Breast epithelium (tissue), 4 donors: ENCODE results near the gene CUL9. TPM values are rescaled to one million over a fixed set of nuclear protein-coding genes. Genes with fewer than 3 reads are reported as not detected.

Experiments used
- DNase-seq, 2 donors: peaks; one replicate each; pipeline ENCODE4 v3.0.0-alpha.2; 2019; ENCODE audit warnings: low spot score in 2 of 2
- H3K27ac ChIP-seq, 2 donors: fragments of 200-600 bp; sonication (generic) in 1 of 2; one replicate each; pipeline ENCODE4 v1.5.1; 2016 to 2019; ENCODE audit warnings: mild to moderate bottlenecking in 1 of 2
- H3K27me3 ChIP-seq, 2 donors: fragments of 200-600 bp; sonication (generic) in 1 of 2; one replicate each; pipeline versions ENCODE4 v1.5.1 to v1.6.0; 2017 to 2019; ENCODE audit warnings: control low read depth in 1 of 2, mild to moderate bottlenecking in 1 of 2
- H3K36me3 ChIP-seq: fragments of 200-600 bp; one replicate; pipeline ENCODE4 v1.5.1; 2019
- H3K4me1 ChIP-seq, 2 donors: fragments of 200-600 bp; sonication (generic); one replicate each; pipeline ENCODE4 v1.5.1; 2016 to 2019; ENCODE audit warnings: control low read depth in 1 of 2
- H3K4me3 ChIP-seq, 3 donors: fragments of 200-600 bp; sonication (generic); 1 replicate in 2 of 3; 2 replicates in 1 of 3; pipeline ENCODE4 v1.5.1; 2016 to 2019; ENCODE audit warnings: mild to moderate bottlenecking in 3 of 3, moderate library complexity in 2 of 3
- H3K9me3 ChIP-seq, 2 donors: fragments of 200-600 bp; sonication (generic) in 1 of 2; one replicate each; pipeline ENCODE4 v1.5.1; 2016 to 2019; ENCODE audit warnings: control low read depth in 1 of 2
- CTCF ChIP-seq, 3 donors: fragments of 450-650 bp; IDR thresholded peaks; one replicate each; pipeline ENCODE4 v1.5.1; 2016 to 2017; ENCODE audit warnings: antibody characterized with exemption in 3 of 3, mild to moderate bottlenecking in 3 of 3, moderate library complexity in 3 of 3
- POLR2A ChIP-seq: fragments of 450-650 bp; IDR thresholded peaks from one replicate; pipeline ENCODE4 v1.6.1; 2016; ENCODE audit warnings: antibody characterized with exemption, mild to moderate bottlenecking, moderate library complexity
- POLR2AphosphoS5 ChIP-seq, 3 donors: sonication (generic); formaldehyde crosslinking; IDR thresholded peaks; one replicate each; pipeline ENCODE4 v1.6.1; 2017; ENCODE audit warnings: antibody characterized with exemption in 3 of 3
- intact Hi-C: fragments of 100-400 bp; cut with DNase I; formaldehyde crosslinking; loops from one replicate; pipeline ENCODE4 v1.15.1; 2023; ENCODE audit warnings: low total_unique reads
- total RNA-seq, 3 donors: library from RNA; depleted of rRNA; stranded (reverse); fragments of >200 nt; gene quantifications; one replicate each; pipeline ENCODE4 v1.1.0, GENCODE V29; 2016

Gene CUL9
- total RNA-seq, 3 donors from 2014 or later = 25.1 to 47.5 (median 43.3) TPM

- Histone ChIP-seq H3K27me3 (no peaks in the 10 kb centered on the region), H3K36me3 (peaks cover 4% of the 10 kb centered on the region), H3K27ac (no peak overlapping the region), H3K4me3 (no peak overlapping the region), H3K4me1 (peaks cover 3 to 4% of the 10 kb centered on the region in 2 donors), H3K9me3 (no peaks in the 10 kb centered on the region)
- TF ChIP-seq CTCF (IDR thresholded peaks at IDR 0.05) = no peak
- no peak for TF ChIP-seq POLR2A
- no peak for TF ChIP-seq POLR2AphosphoS5 (IDR thresholded peaks at IDR 0.05)
- intact Hi-C loops = loop anchor here (10.0 kb wide), 1 partner anchor 243 kb away; no protein-coding TSS in a partner anchor
- DNase-seq = no peak
Observed at GRCh38 chr6:43147691-43148477, 34.1 kb upstream of the CUL9 start.

DNA sequence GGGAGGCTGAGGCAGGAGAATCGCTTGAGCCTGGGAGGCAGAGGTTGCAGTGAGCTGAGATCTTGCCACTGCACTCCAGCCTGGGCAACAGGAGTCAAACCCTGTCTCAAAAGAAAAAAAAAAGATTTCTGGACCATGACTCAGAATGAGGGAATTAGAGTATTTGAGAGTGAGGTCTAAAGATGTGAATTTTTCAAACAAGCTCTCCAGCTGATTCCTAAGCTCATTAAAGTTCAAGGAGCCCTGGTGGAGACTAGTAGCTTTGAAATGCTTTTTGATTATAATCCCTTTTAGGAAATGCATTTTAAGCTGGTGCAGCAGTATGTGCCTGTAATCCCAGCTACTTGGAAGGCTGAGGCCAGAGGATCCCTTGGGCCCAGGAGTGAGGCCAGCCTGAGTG, 32.7 kb upstream of the CUL9 start:
- no peak for DNase-seq
- Histone ChIP-seq H3K9me3 (no peaks in the 10 kb centered on the region), H3K36me3 (peaks cover 4% of the 10 kb centered on the region), H3K27ac (no peak overlapping the region), H3K4me3 (no peak overlapping the region), H3K4me1 (no peaks in the 10 kb centered on the region), H3K27me3 (no peaks in the 10 kb centered on the region)
- TF ChIP-seq CTCF (IDR thresholded peaks at IDR 0.05) (no peak), POLR2A (no peak), POLR2AphosphoS5 (IDR thresholded peaks at IDR 0.05) (no peak)
- intact Hi-C loops = loop anchor here (10.0 kb wide), 1 partner anchor 244 kb away; no protein-coding TSS in a partner anchor

GRCh38 chr6:43150051-43150751, 31.8 kb upstream of the CUL9 start:
- Histone ChIP-seq H3K4me1 (no peaks in the 10 kb centered on the region), H3K4me3 (no peak overlapping the region), H3K36me3 (peaks cover 4% of the 10 kb centered on the region), H3K9me3 (no peaks in the 10 kb centered on the region), H3K27ac (peak overlapping the region in 1 of 2 donors; percentile 15), H3K27me3 (no peaks in the 10 kb centered on the region)
- intact Hi-C loops = loop anchor here (5.0 kb wide), 2 partner anchors 882 to 952 kb away; no protein-coding TSS in a partner anchor
- TF ChIP-seq POLR2A (no peak), POLR2AphosphoS5 (IDR thresholded peaks at IDR 0.05) (no peak), CTCF (IDR thresholded peaks at IDR 0.05) (no peak)
- DNase-seq = no peak

GRCh38 chr6:43159599-43159998, 22.4 kb upstream of the CUL9 start:
- intact Hi-C loops = no loop called here

More at GRCh38 chr6:43159599-43159998, 22.4 kb upstream of the CUL9 start:
- no peak overlapping the region for H3K27ac ChIP-seq
- TF ChIP-seq POLR2AphosphoS5 (IDR thresholded peaks at IDR 0.05) (no peak), CTCF (IDR thresholded peaks at IDR 0.05) (no peak), POLR2A (no peak)
- no peaks in the 10 kb centered on the region for H3K27me3 ChIP-seq
- H3K9me3 ChIP-seq = no peaks in the 10 kb centered on the region
- no peaks in the 10 kb centered on the region for H3K4me1 ChIP-seq
- H3K36me3 ChIP-seq = no peaks in the 10 kb centered on the region
- H3K4me3 ChIP-seq = no peak overlapping the region
- DNase-seq = no peak
